ENCODE measurements around the gene SBK2. TPM values are rescaled to one million over a fixed set of nuclear protein-coding genes. Genes with fewer than 3 reads are reported as not detected.
A peak's percentile ranks its signal among the peaks of the same experiment; 100 is the strongest.

Gene SBK2
- total and polyA plus RNA-seq, 8 donors = 0.20 TPM; not detected in 7

- intact Hi-C loops (cut with DNase I) = no loop called here
- Histone ChIP-seq H3K27ac (no peak overlapping the region), H3K27me3 (peaks cover 0 to 4% of the 10 kb centered on the region in 2 donors), H3K36me3 (no peaks in the 10 kb centered on the region), H3K4me3 (no peak overlapping the region), H3K4me1 (no peaks in the 10 kb centered on the region), H3K9me3 (no peaks in the 10 kb centered on the region)
- DNase-seq (no peak), ATAC-seq (no peak)
- TF ChIP-seq, protein P1, sequence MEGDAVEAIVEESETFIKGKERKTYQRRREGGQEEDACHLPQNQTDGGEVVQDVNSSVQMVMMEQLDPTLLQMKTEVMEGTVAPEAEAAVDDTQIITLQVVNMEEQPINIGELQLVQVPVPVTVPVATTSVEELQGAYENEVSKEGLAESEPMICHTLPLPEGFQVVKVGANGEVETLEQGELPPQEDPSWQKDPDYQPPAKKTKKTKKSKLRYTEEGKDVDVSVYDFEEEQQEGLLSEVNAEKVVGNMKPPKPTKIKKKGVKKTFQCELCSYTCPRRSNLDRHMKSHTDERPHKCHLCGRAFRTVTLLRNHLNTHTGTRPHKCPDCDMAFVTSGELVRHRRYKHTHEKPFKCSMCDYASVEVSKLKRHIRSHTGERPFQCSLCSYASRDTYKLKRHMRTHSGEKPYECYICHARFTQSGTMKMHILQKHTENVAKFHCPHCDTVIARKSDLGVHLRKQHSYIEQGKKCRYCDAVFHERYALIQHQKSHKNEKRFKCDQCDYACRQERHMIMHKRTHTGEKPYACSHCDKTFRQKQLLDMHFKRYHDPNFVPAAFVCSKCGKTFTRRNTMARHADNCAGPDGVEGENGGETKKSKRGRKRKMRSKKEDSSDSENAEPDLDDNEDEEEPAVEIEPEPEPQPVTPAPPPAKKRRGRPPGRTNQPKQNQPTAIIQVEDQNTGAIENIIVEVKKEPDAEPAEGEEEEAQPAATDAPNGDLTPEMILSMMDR (IDR thresholded peaks at IDR 0.05) = no peak
These were observed 16.1 kb downstream of the SBK2 start for GRCh38 chr19:55520691-55521292.

GRCh38 chr19:55519451-55520311 lies 17.3 kb downstream of the SBK2 start:
- H3K36me3 ChIP-seq = no peaks in the 10 kb centered on the region
- intact Hi-C loops (cut with DNase I) = loop anchor here in 1 of 2 donors (10.0 kb wide), 1 partner anchor 85 kb away; the partner anchor contains the start of genes ZNF524 and ZNF865
- no peak overlapping the region for H3K27ac ChIP-seq
- TF ChIP-seq, protein P1 (IDR thresholded peaks at IDR 0.05) = no peak
- DNase-seq (no peak), ATAC-seq (no peak)
- no peaks in the 10 kb centered on the region for H3K4me1 ChIP-seq
- H3K9me3 ChIP-seq = no peaks in the 10 kb centered on the region
- H3K27me3 ChIP-seq = peaks cover 0 to 5% of the 10 kb centered on the region in 2 donors
- no peak overlapping the region for H3K4me3 ChIP-seq

DNA sequence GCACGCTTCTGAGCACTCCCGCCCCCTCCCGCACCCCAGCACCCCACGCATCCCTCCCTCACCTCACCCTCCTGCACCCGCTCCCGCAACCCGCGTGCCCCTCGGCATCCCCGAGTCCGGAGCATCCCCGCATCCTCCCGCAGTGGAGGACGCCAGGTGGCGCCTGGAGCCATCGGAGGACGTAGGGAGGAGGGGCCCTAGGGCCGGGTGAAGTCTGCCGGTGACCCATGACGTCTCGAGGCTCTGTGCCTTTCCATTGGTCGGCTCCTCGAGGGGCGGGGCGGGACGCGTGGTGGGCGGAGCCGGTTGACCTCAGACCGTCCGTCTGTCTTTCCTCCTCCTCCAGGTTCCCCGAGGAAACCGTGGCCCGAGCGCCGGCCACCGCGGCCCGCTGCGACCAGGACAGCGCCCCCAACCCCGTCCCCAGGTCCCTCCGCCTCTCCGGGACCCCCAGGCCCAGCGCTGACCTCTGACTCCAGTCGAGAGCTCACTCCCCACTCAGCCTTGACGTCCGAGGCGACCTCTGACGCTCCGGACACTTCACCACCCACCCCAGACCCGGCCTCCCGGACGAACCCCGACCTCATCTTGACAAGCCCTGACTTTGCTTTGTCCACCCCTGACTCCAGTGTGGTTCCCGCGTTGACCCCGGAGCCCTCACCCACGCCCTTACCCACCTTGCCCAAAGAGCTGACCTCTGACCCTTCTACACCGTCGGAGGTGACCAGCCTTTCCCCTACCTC lies 19.9 kb downstream of the SBK2 start:
- H3K27me3 ChIP-seq = peaks cover 0 to 13% of the 10 kb centered on the region in 2 donors
- TF ChIP-seq, protein P1 (IDR thresholded peaks at IDR 0.05) = peak; percentile 40 to 67
- no peaks in the 10 kb centered on the region for H3K36me3 ChIP-seq
- ATAC-seq (peak; percentile 100), DNase-seq (peak; percentile 84 to 97 (median 94))
- peak overlapping the region; percentile 74 to 76 for H3K27ac ChIP-seq
- peak overlapping the region; percentile 31 to 46 for H3K4me3 ChIP-seq
- intact Hi-C loops (cut with DNase I) = loop anchor here in 1 of 2 donors (10.0 kb wide), 1 partner anchor 88 kb away; the partner anchor contains the start of genes ZNF524 and ZNF865
- H3K4me1 ChIP-seq = no peaks in the 10 kb centered on the region
- no peaks in the 10 kb centered on the region for H3K9me3 ChIP-seq

DNA sequence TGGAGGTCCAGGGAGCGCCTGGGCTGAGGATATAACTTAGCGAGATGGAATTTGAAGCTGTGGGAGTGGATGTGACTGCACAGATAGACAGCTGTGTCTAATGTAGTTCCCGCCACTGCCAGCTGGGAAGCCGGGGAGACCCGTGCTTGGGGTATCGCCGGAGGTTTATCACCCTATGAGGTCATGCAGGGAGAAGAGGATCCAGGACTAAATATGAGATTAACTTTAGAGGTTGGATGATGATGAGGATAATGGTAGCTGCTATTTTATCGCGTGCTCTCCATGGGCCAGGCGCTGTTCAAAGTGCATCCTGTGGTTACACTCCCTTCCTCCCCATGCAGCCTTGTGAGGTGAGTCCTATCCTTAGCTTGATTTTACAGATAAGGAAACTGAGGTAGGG lies 28.8 kb downstream of the SBK2 start:
- DNase-seq (no peak), ATAC-seq (no peak)
- TF ChIP-seq, protein P1 (IDR thresholded peaks at IDR 0.05) = no peak
- Histone ChIP-seq H3K9me3 (no peaks in the 10 kb centered on the region), H3K4me1 (peaks cover 4 to 11% of the 10 kb centered on the region in 2 donors), H3K27ac (no peak overlapping the region), H3K27me3 (peaks cover 0 to 13% of the 10 kb centered on the region in 2 donors), H3K36me3 (no peaks in the 10 kb centered on the region), H3K4me3 (no peak overlapping the region)
- intact Hi-C loops (cut with DNase I) = no loop called here
